ENCODE data around the gene LOXL1. TPM values are rescaled to one million over a fixed set of nuclear protein-coding genes. Genes with fewer than 3 reads are reported as not detected.

The LOXL1 gene
- 10 to 100 TPM in 1 of 4 donors, 1 to 10 TPM in 3; 4.3 to 12.1 (median 7.3) TPM for total RNA-seq

- Histone ChIP-seq H3K36me3 (no peaks in the 10 kb centered on the region), H3K27ac (peak within 1 kb of the TSS; percentile 76), H3K27me3 (peaks cover 6% of the 10 kb centered on the region), H3K9me3 (no peaks in the 10 kb centered on the region), H3K4me3 (peak within 1 kb of the TSS; percentile 61), H3K4me1 (peaks cover 95% of the 10 kb centered on the region)
- 7% methylated on average over 5 of the region's 47 CpGs for WGBS
- TF ChIP-seq CTCF (IDR thresholded peaks at IDR 0.05) (no peak), POLR2AphosphoS5 (IDR thresholded peaks at IDR 0.05) (no peak), EP300 (IDR thresholded peaks at IDR 0.05) (no peak), POLR2A (IDR thresholded peaks at IDR 0.05) (peak in 1 of 2 donors; percentile 20)
- no peak for DNase-seq (ENCODE audit: low spot score in 2 of 2)
Measured at GRCh38 chr15:73926219-73927002, at the start of gene LOXL1. LOXL1 (plus strand) TSS chr15:73926462; CDS start chr15:73926784, 322 bp downstream.

- DNase-seq (ENCODE audit: low spot score in 2 of 2) = peak in 1 of 2 donors; percentile 28
- WGBS = 57% methylated on average over 3 of the region's 3 CpGs
- Histone ChIP-seq H3K9me3 (no peaks in the 10 kb centered on the region), H3K4me1 (no peaks in the 10 kb centered on the region), H3K27me3 (peaks cover 6% of the 10 kb centered on the region), H3K36me3 (no peaks in the 10 kb centered on the region), H3K4me3 (no peak overlapping the region), H3K27ac (no peak overlapping the region)
- TF ChIP-seq POLR2AphosphoS5 (IDR thresholded peaks at IDR 0.05) (no peak), EP300 (IDR thresholded peaks at IDR 0.05) (no peak), CTCF (IDR thresholded peaks at IDR 0.05) (no peak), POLR2A (IDR thresholded peaks at IDR 0.05) (no peak)
Measured at GRCh38 chr15:73879426-73879825, 46.8 kb upstream of the LOXL1 start.

GRCh38 chr15:73881579-73882320 is 44.5 kb upstream of the LOXL1 start:
- peak in 1 of 2 donors; percentile 47 for DNase-seq (ENCODE audit: low spot score in 2 of 2)
- no peak overlapping the region for H3K27ac ChIP-seq
- no peaks in the 10 kb centered on the region for H3K36me3 ChIP-seq
- H3K4me1 ChIP-seq = no peaks in the 10 kb centered on the region
- TF ChIP-seq CTCF (IDR thresholded peaks at IDR 0.05) (no peak), EP300 (IDR thresholded peaks at IDR 0.05) (no peak), POLR2A (IDR thresholded peaks at IDR 0.05) (no peak), POLR2AphosphoS5 (IDR thresholded peaks at IDR 0.05) (no peak)
- 79% methylated on average over 6 of the region's 12 CpGs for WGBS
- peaks cover 3% of the 10 kb centered on the region for H3K27me3 ChIP-seq
- no peak overlapping the region for H3K4me3 ChIP-seq
- H3K9me3 ChIP-seq = no peaks in the 10 kb centered on the region

- no peak overlapping the region for H3K27ac ChIP-seq
- peaks cover 3% of the 10 kb centered on the region for H3K27me3 ChIP-seq
- H3K4me1 ChIP-seq = no peaks in the 10 kb centered on the region
- no peak overlapping the region for H3K4me3 ChIP-seq
- peak in 1 of 2 donors; percentile 67 for DNase-seq (ENCODE audit: low spot score in 2 of 2)
- 71% methylated on average over 7 of the region's 10 CpGs for WGBS
- H3K36me3 ChIP-seq = no peaks in the 10 kb centered on the region
- TF ChIP-seq CTCF (IDR thresholded peaks at IDR 0.05) (no peak), POLR2AphosphoS5 (IDR thresholded peaks at IDR 0.05) (no peak), POLR2A (IDR thresholded peaks at IDR 0.05) (no peak), EP300 (IDR thresholded peaks at IDR 0.05) (no peak)
- H3K9me3 ChIP-seq = no peaks in the 10 kb centered on the region
Measured at GRCh38 chr15:73882761-73883419, 43.4 kb upstream of the LOXL1 start.

All from suprapubic skin (tissue), 4 donors.